Measurements from ENCODE around the gene RPS6KA1.
"Not testable (repeated sequence)": the region's sequence is repeated elsewhere in the genome, so short reads cannot be mapped to it uniquely, and the experiment has no call there.

RPS6KA1 gene

DNA sequence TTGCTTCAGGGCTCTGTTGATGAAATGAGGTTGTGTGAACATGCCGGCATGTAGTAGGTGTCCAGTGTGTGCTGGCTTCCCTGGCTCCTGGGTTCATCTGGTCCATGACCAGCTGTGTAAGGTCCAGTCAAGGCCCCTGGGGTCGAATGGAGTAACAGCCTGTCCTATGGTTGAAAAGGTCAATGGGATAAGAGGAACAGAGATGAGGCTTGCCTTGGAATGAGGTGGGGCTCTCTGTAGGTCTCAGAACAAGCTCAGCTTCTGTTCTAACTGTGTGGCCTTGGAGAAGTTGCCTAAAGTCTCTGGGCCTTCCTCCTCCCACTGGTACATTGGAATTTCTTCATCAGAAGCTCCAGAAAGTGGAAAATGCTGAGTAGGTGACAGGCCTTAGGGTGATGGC is 26.6 kb downstream of the RPS6KA1 start:
- peak; percentile 49 for DNase-seq

DNA sequence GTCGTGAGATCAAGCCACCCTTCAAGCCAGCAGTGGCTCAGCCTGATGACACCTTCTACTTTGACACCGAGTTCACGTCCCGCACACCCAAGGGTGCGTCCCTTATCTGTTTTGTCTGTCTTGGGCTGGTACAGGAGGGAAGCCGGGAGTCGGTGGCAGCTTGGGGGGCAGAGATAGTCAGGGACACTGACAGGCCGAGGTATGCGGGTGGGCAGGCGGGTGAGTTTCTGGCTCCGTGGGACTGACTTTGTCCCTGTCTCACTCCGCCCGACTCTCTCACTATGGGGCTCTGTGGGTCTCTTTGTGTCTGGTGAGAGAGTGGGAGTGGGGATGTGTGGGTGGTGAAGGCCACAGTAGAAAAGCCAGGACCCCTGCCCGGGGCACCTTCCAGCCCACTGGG is 27.4 kb downstream of the RPS6KA1 start:
- DNase-seq = no peak

GRCh38 chr1:26558685-26559048 is 29.1 kb downstream of the RPS6KA1 start:
- DNase-seq = no peak

- DNase-seq = no peak
Measured at GRCh38 chr1:26560403-26560780, 30.8 kb downstream of the RPS6KA1 start.

DNA sequence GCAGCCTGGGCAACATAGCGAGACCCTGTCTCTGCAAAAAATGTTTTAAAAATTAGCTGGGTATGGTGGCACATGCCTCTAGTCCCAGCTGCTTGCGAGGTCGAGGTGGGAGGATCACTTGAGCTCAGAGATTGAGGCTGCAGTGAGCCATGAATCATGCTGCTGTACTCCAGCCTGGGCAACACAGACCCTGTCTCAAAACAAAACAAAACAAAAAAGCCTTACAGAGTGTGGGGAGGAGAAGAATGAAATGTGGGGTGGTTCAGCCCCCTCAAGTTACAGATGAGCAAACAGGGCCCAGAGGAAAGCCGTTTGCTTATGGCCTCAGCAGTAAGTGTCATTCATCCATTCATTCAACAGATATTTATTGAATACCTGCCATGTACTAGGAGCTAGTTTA is 40.7 kb downstream of the RPS6KA1 start:
- DNase-seq = no peak

DNA sequence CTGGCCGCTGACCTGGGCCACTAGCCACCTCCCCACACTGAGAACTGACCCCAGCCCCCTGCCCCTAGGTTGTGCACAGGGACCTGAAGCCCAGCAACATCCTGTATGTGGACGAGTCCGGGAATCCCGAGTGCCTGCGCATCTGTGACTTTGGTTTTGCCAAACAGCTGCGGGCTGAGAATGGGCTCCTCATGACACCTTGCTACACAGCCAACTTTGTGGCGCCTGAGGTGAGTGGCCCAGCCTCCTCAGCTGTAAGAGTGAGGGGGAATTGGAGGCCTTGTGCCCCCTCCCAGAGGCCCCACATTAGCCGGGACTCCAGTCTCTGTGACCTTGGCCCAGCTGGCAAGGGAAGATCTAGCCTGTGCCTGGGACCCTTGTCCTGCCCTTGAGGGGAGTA is 41.8 kb downstream of the RPS6KA1 start:
- no peak for DNase-seq

GRCh38 chr1:26574018-26574417 is 44.5 kb downstream of the RPS6KA1 start:
- peak; percentile 56 for DNase-seq

DNA sequence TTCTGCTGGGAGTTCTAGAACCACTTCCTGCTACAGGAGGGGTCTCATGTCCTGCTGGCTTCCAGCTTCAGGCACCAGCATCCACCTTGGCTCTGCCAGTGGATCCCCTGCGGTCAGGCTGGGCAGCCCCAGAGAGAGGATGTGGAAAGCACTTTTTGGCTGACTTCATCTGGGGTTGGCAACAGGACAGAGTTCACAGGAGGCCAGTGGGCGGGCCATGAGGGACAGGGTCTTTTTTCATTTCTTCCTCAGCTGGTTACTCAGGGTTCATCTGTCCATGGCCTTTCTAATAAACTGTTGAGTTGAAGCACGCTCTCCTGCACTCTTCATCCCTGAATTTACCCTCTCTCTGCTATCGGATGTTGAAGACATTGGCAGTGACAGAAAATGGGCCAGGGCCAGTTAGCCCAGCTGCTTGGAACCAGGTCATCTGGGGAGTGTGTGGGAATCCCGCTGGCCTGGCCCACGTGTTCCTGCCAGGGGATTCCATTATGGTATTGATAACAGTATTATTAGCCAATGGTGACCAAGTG is 45.2 kb downstream of the RPS6KA1 start:
- peak; percentile 85 for DNase-seq

- no peak for DNase-seq
Measured at GRCh38 chr1:26575348-26575747, 45.8 kb downstream of the RPS6KA1 start.

DNA sequence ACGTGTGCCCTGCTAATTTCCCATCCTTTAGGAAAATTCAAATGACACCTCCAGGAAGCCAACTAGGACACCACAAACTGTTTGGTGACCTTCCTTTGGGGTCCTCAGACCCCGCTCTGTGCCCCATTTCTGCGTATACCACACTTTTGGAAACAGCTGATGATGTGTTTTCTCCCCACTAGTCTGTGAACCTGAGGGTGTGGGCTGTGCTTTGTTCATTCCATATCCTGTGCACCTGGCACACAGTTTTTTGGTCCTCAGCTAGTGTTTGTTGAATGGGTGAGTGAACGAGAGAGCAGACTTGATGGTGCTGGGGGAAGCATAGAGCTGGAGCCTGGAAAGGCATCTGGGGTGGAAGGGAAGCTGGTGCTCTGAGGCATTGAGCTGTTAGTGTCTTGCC is 48.6 kb downstream of the RPS6KA1 start:
- no peak for DNase-seq

GRCh38 chr1:26579681-26580111 is 50.1 kb downstream of the RPS6KA1 start:
- DNase-seq = no peak

DNA sequence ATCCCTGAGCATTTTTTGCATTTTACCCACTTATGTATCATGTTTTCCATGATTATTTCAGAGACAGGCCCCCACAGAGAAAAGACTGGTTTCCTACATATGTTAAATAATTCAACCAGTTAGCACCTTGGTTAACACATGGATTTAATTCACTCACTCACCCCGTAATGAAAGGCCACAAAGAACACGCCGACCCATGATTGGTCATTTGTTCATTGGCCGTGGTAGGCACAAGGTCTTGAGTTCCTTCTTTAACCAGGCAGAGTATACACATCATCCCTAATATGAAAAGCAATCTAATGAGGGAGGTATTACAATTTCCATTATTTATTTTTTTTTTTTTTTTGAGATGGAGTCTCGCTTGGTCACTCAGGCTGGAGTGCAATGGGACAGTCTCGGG is 50.6 kb downstream of the RPS6KA1 start:
- DNase-seq = no peak

DNA sequence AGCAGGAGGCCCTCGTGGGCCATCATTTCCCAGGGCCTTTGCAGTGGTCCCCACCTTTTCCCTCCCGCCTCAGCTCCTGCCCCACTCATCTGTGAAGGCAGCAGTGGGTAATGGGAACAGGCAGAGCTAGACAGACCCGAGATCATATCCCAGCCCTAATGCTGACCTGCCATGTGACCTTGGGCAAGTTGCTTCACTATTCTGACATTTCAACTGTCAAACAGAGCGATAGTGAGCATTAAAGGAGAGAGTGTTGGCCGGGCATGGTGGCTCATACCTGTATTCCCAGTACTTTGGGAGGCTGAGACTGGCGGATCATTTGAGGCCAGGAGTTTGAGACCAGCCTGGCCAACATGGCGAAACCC is 51.7 kb downstream of the RPS6KA1 start:
- peak; percentile 75 for DNase-seq

DNA sequence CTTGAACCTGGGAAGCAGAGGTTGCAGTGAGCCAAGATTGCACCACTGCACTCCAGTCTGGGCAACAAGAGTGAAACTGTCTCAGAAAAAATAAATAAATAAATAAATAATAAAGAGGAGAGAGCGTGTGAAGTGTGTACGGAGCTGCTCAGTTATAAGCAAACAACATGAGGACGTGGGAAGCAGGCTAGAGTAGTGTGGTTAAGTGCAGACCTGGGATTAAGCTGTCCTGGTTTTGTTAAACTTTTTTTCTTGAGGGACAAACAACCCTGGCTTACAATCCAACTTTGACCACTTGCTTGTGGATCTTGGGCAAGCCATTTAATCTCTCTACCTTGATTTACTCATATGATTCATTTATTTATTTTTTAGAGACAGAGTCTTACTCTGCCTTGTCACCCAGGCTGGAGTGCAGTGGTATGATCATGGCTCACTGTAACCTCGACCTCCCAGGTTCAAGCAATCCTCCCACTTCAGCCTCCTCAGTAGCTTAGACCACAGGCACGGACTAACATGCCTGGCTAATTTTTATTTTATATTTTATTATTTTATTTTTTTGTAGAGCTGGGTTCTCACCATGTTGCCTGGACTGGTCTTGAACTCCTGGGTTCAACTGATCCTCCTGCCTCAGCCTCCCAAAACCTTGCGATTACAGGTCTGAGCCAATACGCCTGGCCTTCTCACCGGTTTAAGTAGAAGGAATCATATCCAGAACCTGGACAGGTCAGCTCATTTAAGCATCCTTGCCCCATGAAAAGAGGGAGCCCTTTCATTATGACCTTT is 52.7 kb downstream of the RPS6KA1 start:
- DNase-seq = peak; percentile 19

DNA sequence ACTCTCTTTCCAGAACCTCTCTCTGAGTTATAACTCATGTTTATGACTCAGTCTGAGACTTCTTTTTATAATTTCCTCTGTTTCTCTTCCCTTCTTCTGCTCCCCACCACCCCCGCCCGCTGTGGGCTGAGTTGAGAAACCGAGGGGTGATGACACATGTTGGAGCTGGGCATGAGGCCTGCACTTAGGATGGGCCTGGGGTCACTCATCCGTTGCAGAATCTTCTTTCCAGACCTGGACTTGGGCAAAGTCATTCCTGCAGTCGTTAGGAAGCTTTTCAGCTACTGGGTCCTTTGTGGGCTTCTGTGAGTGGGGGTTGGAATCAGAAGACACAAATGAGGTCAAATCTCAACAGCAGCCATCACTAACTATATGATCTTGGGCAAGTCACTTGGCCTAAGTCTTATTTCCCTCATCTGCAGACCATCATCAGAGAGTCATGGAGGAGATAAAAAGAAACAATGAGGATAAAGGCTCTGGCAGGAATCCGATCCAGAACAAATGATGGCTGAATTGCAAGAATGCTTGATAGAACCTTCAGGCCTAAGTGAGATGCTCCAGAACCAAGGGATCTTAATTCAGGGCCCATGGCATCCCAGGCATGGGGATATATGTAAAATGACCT is 53.4 kb downstream of the RPS6KA1 start:
- peak; percentile 95 for DNase-seq

GRCh38 chr1:26583646-26584485 is 54.3 kb downstream of the RPS6KA1 start:
- peak; percentile 66 for DNase-seq

DNA sequence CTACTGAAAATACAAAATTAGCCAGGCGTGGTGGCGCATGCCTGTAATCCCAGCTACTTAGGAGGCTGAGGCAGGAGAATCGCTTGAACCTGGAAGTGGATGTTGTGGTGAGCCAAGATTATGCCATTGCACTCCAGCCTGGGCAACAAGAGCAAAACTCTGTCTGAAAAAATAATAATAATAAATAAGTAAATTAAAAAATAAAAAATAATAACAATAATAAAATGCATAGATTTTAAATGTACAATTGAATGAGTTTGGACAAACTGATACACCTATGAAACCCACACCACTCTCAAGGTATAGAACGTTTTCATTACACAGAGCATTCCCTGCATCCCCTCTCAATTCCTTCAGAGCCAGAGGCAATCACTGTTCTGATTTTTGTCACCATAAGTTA is 55.0 kb downstream of the RPS6KA1 start:
- DNase-seq = not testable (repeated sequence)

GRCh38 chr1:26585471-26585870 is 55.9 kb downstream of the RPS6KA1 start:
- peak; percentile 50 for DNase-seq

- DNase-seq = no peak
Measured at GRCh38 chr1:26593385-26593784, 63.8 kb downstream of the RPS6KA1 start.

DNA sequence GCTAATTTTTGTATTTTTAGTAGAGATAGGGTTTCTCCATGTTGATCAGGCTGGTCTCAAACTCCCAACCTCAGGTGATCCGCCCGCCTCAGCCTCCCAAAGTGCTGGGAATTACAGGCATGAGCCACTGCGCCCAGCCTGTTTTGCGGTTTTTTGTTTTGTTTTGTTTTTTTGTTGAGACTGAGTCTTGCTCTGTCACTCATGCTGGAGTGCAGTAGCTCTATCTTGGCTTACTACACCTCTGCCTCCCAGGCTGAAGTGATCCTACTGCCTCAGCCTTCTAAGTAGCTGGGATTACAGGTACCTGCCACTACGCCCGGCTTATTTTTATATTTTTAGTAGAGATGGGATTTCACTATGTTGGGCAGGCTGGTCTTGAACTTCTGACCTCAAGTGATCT is 65.0 kb downstream of the RPS6KA1 start:
- DNase-seq = not testable (repeated sequence)

DNA sequence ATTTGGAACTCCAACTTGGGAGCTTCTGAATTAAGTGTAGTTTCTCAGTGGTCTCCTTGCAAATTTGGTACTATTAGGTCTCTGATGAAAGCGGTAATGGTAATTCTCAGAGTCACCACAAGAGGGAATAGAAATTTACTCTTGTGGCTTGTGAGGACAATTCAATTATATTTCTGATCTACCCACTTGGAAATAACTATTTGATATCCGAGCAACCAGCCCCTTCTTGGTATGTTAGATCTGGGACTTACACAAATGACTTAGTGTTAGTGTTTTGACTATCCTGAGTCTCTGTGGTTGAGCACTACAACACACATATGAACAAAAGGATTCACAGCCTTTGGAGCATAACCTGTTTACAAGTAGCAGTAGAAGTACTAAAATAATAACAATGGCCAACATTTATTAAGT is 68.1 kb downstream of the RPS6KA1 start:
- DNase-seq = peak; percentile 70

- DNase-seq = peak; percentile 56
Measured at GRCh38 chr1:26598890-26599289, 69.3 kb downstream of the RPS6KA1 start.

GRCh38 chr1:26602378-26602959 is 72.9 kb downstream of the RPS6KA1 start:
- DNase-seq = peak; percentile 65

Measured in inflammatory macrophage treated with lipopolysaccharide for 4 hours (primary cell).